ENCODE measurements around the gene MCF2L2.

DNA sequence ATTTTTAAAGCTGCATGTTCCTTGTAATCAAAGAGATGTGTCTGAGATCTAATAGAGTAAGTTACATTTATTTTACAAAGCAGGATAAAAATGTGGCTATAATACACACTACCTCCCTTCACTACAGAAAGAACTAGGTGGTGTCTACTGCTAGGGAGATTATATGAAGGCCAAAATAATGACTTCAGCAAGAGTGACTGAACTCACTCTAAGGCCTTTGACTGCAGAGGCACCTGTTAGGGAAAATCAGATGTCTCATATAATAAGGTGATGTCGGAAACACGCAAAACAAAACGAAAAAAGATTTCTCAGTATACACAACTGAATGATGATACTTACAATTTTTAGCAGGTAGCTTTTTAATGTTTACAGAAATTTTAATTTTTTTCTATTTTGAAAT, 156.3 kb downstream of the MCF2L2 start:
- TF ChIP-seq, protein P1, sequence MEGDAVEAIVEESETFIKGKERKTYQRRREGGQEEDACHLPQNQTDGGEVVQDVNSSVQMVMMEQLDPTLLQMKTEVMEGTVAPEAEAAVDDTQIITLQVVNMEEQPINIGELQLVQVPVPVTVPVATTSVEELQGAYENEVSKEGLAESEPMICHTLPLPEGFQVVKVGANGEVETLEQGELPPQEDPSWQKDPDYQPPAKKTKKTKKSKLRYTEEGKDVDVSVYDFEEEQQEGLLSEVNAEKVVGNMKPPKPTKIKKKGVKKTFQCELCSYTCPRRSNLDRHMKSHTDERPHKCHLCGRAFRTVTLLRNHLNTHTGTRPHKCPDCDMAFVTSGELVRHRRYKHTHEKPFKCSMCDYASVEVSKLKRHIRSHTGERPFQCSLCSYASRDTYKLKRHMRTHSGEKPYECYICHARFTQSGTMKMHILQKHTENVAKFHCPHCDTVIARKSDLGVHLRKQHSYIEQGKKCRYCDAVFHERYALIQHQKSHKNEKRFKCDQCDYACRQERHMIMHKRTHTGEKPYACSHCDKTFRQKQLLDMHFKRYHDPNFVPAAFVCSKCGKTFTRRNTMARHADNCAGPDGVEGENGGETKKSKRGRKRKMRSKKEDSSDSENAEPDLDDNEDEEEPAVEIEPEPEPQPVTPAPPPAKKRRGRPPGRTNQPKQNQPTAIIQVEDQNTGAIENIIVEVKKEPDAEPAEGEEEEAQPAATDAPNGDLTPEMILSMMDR (IDR thresholded peaks at IDR 0.05) = no peak
- no peak for TF ChIP-seq POLR2A (IDR thresholded peaks at IDR 0.05)

Data from thyroid gland (tissue), 4 donors.